HEK293 (cell line): ENCODE data around the gene PROM2.

Experiments
- BCL11B ChIP-seq: fragments of 450-650 bp; formaldehyde crosslinking; IDR thresholded peaks from 2 replicates; pipeline ENCODE4 v1.5.1; 2016; ENCODE audit warnings: low read depth, missing biosample characterization, missing genetic modification characterization
- CTCF ChIP-seq: fragments of 450-650 bp; formaldehyde crosslinking; IDR thresholded peaks from 2 replicates; pipeline ENCODE4 v1.5.1; 2016; ENCODE audit warnings: missing biosample characterization, missing genetic modification characterization
- PRDM4 ChIP-seq: fragments of 450-650 bp; formaldehyde crosslinking; IDR thresholded peaks from 2 replicates; pipeline ENCODE4 v1.5.1; 2017; ENCODE audit warnings: missing biosample characterization, missing genetic modification characterization
- ZBTB26 ChIP-seq: fragments of 450-650 bp; formaldehyde crosslinking; optimal IDR thresholded peaks from 2 replicates; pipeline ENCODE3; 2016; ENCODE audit warnings: missing biosample characterization, mild to moderate bottlenecking, missing genetic modification characterization
- ZNF23 ChIP-seq: fragments of 450-650 bp; formaldehyde crosslinking; IDR thresholded peaks from 2 replicates; pipeline ENCODE4 v1.5.1; 2016; ENCODE audit warnings: missing biosample characterization, missing genetic modification characterization, borderline replicate concordance

GRCh38 chr2:95314964-95315611 lies 40.8 kb downstream of the PROM2 start:
- TF ChIP-seq CTCF (tag by site-specific recombination) (peak; percentile 68), BCL11B (tag by site-specific recombination) (no peak), ZBTB26 (no peak), PRDM4 (tag by site-specific recombination) (no peak), ZNF23 (tag by site-specific recombination) (no peak)
